ENCODE data around the gene RAB44. TPM values are rescaled to one million over a fixed set of nuclear protein-coding genes. Genes with fewer than 3 reads are reported as not detected.

RAB44 gene
- total RNA-seq, 1 donor from 2014 or later = not detected

GRCh38 chr6:36739947-36740817 lies 42.6 kb downstream of the RAB44 start:
- TF ChIP-seq, protein P1, sequence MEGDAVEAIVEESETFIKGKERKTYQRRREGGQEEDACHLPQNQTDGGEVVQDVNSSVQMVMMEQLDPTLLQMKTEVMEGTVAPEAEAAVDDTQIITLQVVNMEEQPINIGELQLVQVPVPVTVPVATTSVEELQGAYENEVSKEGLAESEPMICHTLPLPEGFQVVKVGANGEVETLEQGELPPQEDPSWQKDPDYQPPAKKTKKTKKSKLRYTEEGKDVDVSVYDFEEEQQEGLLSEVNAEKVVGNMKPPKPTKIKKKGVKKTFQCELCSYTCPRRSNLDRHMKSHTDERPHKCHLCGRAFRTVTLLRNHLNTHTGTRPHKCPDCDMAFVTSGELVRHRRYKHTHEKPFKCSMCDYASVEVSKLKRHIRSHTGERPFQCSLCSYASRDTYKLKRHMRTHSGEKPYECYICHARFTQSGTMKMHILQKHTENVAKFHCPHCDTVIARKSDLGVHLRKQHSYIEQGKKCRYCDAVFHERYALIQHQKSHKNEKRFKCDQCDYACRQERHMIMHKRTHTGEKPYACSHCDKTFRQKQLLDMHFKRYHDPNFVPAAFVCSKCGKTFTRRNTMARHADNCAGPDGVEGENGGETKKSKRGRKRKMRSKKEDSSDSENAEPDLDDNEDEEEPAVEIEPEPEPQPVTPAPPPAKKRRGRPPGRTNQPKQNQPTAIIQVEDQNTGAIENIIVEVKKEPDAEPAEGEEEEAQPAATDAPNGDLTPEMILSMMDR (conservative IDR thresholded peaks at IDR 0.05; ENCODE audit: low read depth, low read length) = no peak
- DNase-seq (ENCODE audit: low read depth) = no peak
- no peak overlapping the region for H3K4me3 ChIP-seq (ENCODE audit: low read depth, low read length)

GRCh38 chr6:36740818-36741179 lies 43.2 kb downstream of the RAB44 start:
- no peak for DNase-seq (ENCODE audit: low read depth)
- TF ChIP-seq, protein P1 (conservative IDR thresholded peaks at IDR 0.05; ENCODE audit: low read depth, low read length) = no peak
- no peak overlapping the region for H3K4me3 ChIP-seq (ENCODE audit: low read depth, low read length)

DNA sequence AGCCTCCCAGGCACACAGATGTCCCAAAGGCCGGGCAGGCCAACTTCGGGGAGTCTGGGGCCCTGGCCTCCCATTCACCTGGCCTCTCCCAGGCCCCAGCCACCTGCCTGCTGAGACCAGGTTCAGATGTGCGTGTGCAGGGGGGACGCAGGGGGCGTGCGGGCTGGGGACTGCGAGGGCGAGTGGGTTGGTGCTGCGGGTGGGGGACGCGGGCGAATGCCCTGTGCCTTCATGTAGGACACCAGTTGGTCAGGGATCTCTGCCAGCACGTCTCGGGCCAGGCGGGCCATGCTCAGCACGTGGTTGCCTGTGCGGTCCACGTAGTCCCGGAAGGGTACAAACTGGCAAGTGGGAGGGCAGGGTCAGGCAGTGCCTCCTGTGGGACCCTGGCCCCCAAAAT lies 44.5 kb downstream of the RAB44 start:
- DNase-seq (ENCODE audit: low read depth) = no peak
- H3K4me3 ChIP-seq (ENCODE audit: low read depth, low read length) = no peak overlapping the region
- TF ChIP-seq, protein P1 (conservative IDR thresholded peaks at IDR 0.05; ENCODE audit: low read depth, low read length) = no peak

DNA sequence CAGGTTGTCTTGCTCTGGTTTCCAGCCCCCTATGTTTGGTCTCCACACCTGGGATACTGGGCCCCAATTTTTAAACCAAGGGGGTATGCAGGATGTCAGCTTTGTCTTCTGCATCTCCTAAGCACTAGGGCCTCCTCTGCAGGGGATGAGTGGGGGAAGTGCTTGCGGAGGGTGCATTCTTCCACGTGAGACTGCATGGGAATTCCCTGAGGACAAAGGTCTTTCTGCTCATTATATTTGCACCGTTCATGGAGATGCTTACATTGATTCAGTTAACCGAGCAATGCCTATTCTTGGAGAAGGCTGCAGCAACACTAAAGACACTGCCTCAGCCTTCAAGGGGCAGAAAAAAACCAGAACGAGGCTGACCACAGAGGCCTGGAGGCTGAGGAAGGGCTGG lies 45.4 kb downstream of the RAB44 start:
- TF ChIP-seq, protein P1 (conservative IDR thresholded peaks at IDR 0.05; ENCODE audit: low read depth, low read length) = no peak
- no peak for DNase-seq (ENCODE audit: low read depth)
- no peak overlapping the region for H3K4me3 ChIP-seq (ENCODE audit: low read depth, low read length)

DNA sequence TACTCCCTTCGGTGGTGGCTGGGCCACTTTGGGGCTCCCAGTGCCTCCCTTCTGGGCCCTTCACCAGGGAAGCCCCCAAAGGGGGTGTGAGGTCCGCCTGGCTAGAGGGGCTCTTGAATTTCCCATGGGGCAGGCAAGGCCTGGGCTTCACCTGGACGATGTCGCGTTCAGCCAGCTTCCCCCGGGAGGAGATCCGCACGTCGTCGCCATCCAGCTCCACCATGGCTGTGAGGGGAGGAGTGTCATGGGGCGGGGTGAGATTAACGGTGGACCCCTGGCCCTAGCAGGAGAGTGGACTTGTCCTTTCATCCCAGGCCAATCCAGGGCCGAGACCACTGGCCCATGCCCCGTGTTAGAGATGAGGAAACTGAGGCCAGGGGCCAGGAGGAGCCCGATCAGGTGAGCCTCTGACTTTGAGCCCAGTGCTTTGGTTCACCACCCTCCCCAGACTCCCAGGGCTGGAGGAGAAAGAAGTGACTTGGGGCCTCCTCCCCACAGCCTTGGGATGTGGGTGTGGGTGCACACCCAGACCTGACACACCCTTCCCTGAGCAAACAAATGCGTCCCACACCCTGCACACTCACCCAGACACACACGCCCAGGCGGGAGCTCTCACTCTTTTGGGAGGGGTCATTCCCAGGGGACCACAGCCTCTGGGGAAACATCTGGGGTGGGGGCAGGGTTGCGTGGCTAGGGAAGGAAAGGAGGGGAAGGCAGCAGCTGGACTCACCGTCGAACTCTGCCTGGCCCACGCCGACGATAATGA lies 46.1 kb downstream of the RAB44 start:
- H3K4me3 ChIP-seq (ENCODE audit: low read depth, low read length) = no peak overlapping the region
- TF ChIP-seq, protein P1 (conservative IDR thresholded peaks at IDR 0.05; ENCODE audit: low read depth, low read length) = no peak
- DNase-seq (ENCODE audit: low read depth) = no peak

DNA sequence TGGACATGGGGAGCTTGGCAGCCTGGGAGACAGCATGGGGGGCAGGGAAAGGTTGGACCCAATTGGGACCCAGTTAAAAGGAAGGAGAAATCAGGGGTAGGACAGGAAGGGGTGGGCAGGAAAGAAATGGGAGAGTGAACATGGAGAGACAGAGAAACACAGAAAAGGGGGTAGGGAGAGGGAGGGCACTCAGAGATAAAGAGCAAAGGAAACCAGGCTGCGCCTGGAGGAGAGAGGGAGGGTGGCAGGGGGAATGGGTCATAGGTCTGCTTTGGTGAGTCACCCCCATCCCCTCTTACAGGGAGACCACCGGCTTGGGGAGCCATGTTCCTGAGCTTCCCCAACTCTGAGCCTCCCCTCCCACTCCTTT lies 46.7 kb downstream of the RAB44 start:
- DNase-seq (ENCODE audit: low read depth) = no peak
- TF ChIP-seq, protein P1 (conservative IDR thresholded peaks at IDR 0.05; ENCODE audit: low read depth, low read length) = no peak
- no peak overlapping the region for H3K4me3 ChIP-seq (ENCODE audit: low read depth, low read length)
